K562 (cell line): ENCODE results near the gene SLC39A13. TPM values are rescaled to one million over a fixed set of nuclear protein-coding genes. Genes with fewer than 3 reads are reported as not detected.

Experiments
- BHLHE40 ChIP-seq: IDR thresholded peaks from 2 replicates; pipeline ENCODE4 v1.6.1; 2011; ENCODE audit warnings: low read length, improper control_type of control experiment
- CBFA2T2 ChIP-seq: fragments of 450-650 bp; conservative IDR thresholded peaks from 2 replicates; pipeline ENCODE4 v1.6.1; 2017; ENCODE audit warnings: mild to moderate bottlenecking
- DDX20 ChIP-seq: fragments of 450-650 bp; IDR thresholded peaks from 2 replicates; pipeline ENCODE4 v1.6.1; 2016; ENCODE audit warnings: missing genetic modification characterization, low read depth, mild to moderate bottlenecking, missing compliant biosample characterization, moderate library complexity
- ESRRA ChIP-seq: fragments of 450-650 bp; IDR thresholded peaks from 2 replicates; pipeline ENCODE4 v1.6.1; 2014; ENCODE audit warnings: low read depth, mild to moderate bottlenecking, moderate library complexity, borderline replicate concordance
- HNRNPL ChIP-seq: fragments of 200-400 bp; formaldehyde crosslinking; IDR thresholded peaks from 2 replicates; pipeline ENCODE4 v1.6.1; 2017; ENCODE audit warnings: low read depth, mild to moderate bottlenecking, low read length
- MIER1 ChIP-seq: fragments of 450-650 bp; IDR thresholded peaks from 2 replicates; pipeline ENCODE4 v1.6.1; 2016; ENCODE audit warnings: antibody characterized with exemption, mild to moderate bottlenecking, low read depth
- NCOA6 ChIP-seq: fragments of 450-650 bp; IDR thresholded peaks from 2 replicates; pipeline ENCODE4 v1.6.1; 2017; ENCODE audit warnings: mild to moderate bottlenecking
- POLR2B ChIP-seq: fragments of 450-650 bp; IDR thresholded peaks from 2 replicates; pipeline ENCODE4 v1.6.1; 2018; ENCODE audit warnings: low read depth; ENCODE audit not compliant: partially characterized antibody
- RHOXF2B ChIP-seq: fragments of 250-450 bp; sonication (Bioruptor Pico); conservative IDR thresholded peaks from 2 replicates; pipeline ENCODE4 v1.5.1; 2021
- STAG1 ChIP-seq: sonication (generic); formaldehyde crosslinking; IDR thresholded peaks from 2 replicates; pipeline ENCODE4 v1.5.0; 2020; ENCODE audit warnings: missing genetic modification reagents, borderline replicate concordance
- U2AF2 ChIP-seq: fragments of 200-400 bp; formaldehyde crosslinking; optimal IDR thresholded peaks from 2 replicates; pipeline ENCODE3; 2017; ENCODE audit warnings: low read depth, mild to moderate bottlenecking, low read length
- ZBED1 ChIP-seq: IDR thresholded peaks from 2 replicates; pipeline ENCODE4 v1.6.1; 2014
- ZC3H4 ChIP-seq: sonication (generic); formaldehyde crosslinking; IDR thresholded peaks from 2 replicates; pipeline ENCODE4 v1.9.0; 2021; ENCODE audit warnings: missing genetic modification reagents, borderline replicate concordance
- ZMIZ1 ChIP-seq, 2 experiments: fragments of 150-350 bp in 1 of 2; IDR thresholded peaks; 2 replicates each; pipeline ENCODE4 v1.6.1; 2012 to 2016; ENCODE audit warnings: low read depth in 2 of 2, low read length in 2 of 2, mild to moderate bottlenecking in 1 of 2, moderate library complexity in 1 of 2
- ZNF121 ChIP-seq: sonication (generic); formaldehyde crosslinking; conservative IDR thresholded peaks from 2 replicates; pipeline ENCODE4 v1.8.0; 2022; ENCODE audit warnings: missing genetic modification reagents
- ZNF134 ChIP-seq: fragments of 250-450 bp; sonication (Bioruptor Pico); conservative IDR thresholded peaks from 2 replicates; pipeline ENCODE4 v1.4.0; 2020
- polyA plus RNA-seq, 8 experiments: library from polyadenylated mRNA; depleted of rRNA in 4 of 8; stranded (reverse) in 5 of 8; unstranded in 3 of 8; fragments of >200 nt; fragmentation: Nextera tagmentation in 2 of 8; fragmentation: Illumina TruSeq in 1 of 8; extraction: Ambion mirVana in 2 of 8; extraction: Trizol in 1 of 8; gene quantifications; 2 replicates each; pipeline versions ENCODE4 v1.2.1 to v1.2.3, GENCODE V29; 2011 to 2014; ENCODE audit warnings: inconsistent platforms in 1 of 8, missing spikeins in 1 of 8
- total RNA-seq, 7 experiments: library from RNA; depleted of rRNA in 6 of 7; stranded (reverse); fragments of >200 nt in 6 of 7; fragmentation: Illumina TruSeq in 2 of 7; extraction: Trizol in 2 of 7; gene quantifications; 2 replicates each; pipeline versions ENCODE4 v1.2.1 to v1.2.3, GENCODE V29; 2011 to 2021; ENCODE audit warnings: low replicate concordance in 1 of 7
- TF ChIP-seq, protein P1 (sequence below), 2 experiments: fragments of 450-650 bp; IDR thresholded peaks; 2 replicates each; pipeline ENCODE4 v1.6.1; 2016; ENCODE audit warnings: mild to moderate bottlenecking in 2 of 2, borderline replicate concordance in 1 of 2, low read depth in 1 of 2, moderate library complexity in 1 of 2

SLC39A13 gene
- total and polyA plus RNA-seq, 9 of the 15 experiments (the other 6 are each of a cell fraction or from before 2014, with no cell fraction given), result 0.17 to 15.9 (median 3.2) TPM

- TF ChIP-seq ESRRA (no peak), DDX20 (tag) (no peak), CBFA2T2 (0 out of 2 replicates have a peak, but pooled peaks have one; percentile 18), STAG1 (no peak), ZBED1 (no peak), ZNF121 (CRISPR knock-in tag) (no peak), RHOXF2B (CRISPR knock-in tag) (no peak), ZNF134 (CRISPR knock-in tag) (no peak), HNRNPL (no peak), NCOA6 (no peak), ZC3H4 (no peak), MIER1 (no peak), U2AF2 (no peak), ZMIZ1 (IDR thresholded peaks at IDR 0.05; ENCODE audit: low read depth in 2 of 2, low read length in 2 of 2) (0 out of 4 replicates have a peak, but pooled peaks of 1 of the 2 experiments have one; percentile 17), BHLHE40 (no peak), POLR2B (peak; percentile 32)
- TF ChIP-seq, protein P1, sequence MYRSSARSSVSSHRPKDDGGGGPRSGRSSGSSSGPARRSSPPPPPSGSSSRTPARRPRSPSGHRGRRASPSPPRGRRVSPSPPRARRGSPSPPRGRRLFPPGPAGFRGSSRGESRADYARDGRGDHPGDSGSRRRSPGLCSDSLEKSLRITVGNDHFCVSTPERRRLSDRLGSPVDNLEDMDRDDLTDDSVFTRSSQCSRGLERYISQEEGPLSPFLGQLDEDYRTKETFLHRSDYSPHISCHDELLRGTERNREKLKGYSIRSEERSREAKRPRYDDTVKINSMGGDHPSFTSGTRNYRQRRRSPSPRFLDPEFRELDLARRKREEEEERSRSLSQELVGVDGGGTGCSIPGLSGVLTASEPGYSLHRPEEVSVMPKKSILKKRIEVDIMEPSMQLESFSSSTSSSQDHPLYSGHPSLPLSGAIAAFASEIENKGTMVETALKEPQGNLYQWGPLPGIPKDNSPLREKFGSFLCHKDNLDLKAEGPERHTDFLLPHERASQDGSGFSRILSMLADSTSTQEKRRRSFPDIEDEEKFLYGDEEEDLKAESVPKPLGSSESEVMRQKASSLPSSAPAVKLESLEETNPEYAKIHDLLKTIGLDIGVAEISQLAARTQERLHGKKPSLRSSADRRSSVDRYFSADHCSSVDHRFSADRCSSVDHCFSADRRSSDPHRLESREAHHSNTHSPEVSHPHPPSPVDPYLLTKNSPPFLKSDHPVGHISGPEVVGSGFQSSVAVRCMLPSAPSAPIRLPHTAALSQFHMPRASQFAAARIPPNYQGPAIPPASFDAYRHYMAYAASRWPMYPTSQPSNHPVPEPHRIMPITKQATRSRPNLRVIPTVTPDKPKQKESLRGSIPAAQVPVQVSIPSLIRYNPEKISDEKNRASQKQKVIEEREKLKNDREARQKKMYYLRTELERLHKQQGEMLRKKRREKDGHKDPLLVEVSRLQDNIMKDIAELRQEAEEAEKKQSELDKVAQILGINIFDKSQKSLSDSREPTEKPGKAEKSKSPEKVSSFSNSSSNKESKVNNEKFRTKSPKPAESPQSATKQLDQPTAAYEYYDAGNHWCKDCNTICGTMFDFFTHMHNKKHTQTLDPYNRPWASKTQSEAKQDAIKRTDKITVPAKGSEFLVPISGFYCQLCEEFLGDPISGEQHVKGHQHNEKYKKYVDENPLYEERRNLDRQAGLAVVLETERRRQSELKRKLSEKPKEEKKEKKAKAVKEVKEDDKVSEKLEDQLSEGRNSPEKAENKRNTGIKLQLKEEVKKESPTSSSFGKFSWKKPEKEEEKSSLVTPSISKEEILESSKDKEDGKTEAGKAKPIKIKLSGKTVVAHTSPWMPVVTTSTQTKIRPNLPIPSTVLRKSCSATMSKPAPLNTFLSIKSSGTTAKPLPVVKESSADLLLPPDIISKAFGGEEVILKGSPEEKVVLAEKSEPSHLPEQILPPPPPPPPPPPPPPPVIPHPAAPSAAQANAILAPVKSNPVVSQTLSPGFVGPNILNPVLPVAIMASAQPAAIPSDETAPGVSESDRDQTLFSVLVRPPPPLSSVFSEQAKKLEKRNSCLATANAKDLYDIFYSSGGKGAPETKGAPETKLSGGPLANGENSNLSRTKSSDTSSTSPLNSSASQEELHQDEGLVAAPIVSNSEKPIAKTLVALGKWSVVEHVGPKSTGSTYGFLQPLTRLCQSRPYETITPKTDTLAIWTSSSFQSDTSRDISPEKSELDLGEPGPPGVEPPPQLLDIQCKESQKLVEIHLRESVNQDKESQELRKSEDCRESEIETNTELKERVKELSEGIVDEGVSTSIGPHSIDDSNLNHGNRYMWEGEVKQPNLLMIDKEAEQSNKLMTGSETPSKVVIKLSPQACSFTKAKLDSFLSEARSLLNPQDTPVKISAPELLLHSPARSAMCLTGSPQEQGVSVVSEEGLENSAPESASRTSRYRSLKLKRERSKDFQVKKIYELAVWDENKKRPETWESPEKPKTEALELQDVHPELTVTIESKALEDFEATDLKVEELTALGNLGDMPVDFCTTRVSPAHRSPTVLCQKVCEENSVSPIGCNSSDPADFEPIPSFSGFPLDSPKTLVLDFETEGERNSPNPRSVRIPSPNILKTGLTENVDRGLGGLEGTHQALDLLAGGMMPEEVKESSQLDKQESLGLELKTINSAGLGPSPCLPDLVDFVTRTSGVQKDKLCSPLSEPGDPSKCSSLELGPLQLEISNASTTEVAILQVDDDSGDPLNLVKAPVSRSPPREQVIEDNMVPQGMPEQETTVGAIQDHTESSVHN (IDR thresholded peaks at IDR 0.05; ENCODE audit: borderline replicate concordance in 1 of 2, low read depth in 1 of 2), result no peak
Observed at GRCh38 chr11:47399860-47400767, 8.3 kb upstream of the SLC39A13 start (continued).
